K562 (cell line): Measurements from ENCODE around the gene FOXN3. TPM values are rescaled to one million over a fixed set of nuclear protein-coding genes. Genes with fewer than 3 reads are reported as not detected.

ENCODE experiments used
- ATAC-seq: fragments of 200-7000 bp; cut with Tn5 transposase; 3 replicates; pipeline ENCODE4 v1.9.1; 2020; ENCODE audit warnings: moderate library complexity
- BruUV-seq: library from RNA; stranded (reverse); fragments of 400-500 nt; replicated peaks from 2 replicates; lab custom pipeline; 2021; lab: Mats Ljungman, UMichigan
- CTCF ChIA-PET: fragments of 300-600 bp; formaldehyde crosslinking; extraction: SDS; loops from one replicate; lab custom pipeline; 2021; ENCODE audit warnings: low intra/inter-chr PET ratio; lab: Yijun Ruan, JAX
- POLR2A ChIA-PET: fragments of 300-600, 350-650 bp; sonication (Branson Sonifier 250); formaldehyde crosslinking; extraction: SDS; loops from one replicate; lab custom pipeline; 2021; ENCODE audit warnings: antibody characterized with exemption, inconsistent platforms; lab: Yijun Ruan, JAX
- DNase-seq, 4 experiments: peaks; one replicate each; pipeline versions ENCODE4 v3.0.0 to v3.0.0-alpha.2; 2011 to 2018; ENCODE audit warnings: low spot score in 3 of 4, mixed read lengths in 3 of 4; ENCODE audit errors: extremely low read depth in 1 of 4
- FAIRE-seq: peaks from 2 replicates; lab custom pipeline; 2011; peaks lifted over from hg19 to GRCh38; lab: Jason Lieb, UNC
- H2AFZ ChIP-seq: 2 replicates; pipeline ENCODE4 v1.6.0; 2011; ENCODE audit warnings: low read depth, low read length, control low read depth, inconsistent platforms
- H3K27ac ChIP-seq: fragments of 200-600 bp; 3 replicates; pipeline ENCODE4 v1.8.0; 2011; ENCODE audit warnings: low read depth, mild to moderate bottlenecking, control low read depth, inconsistent platforms, low read length, moderate library complexity, mixed read lengths; ENCODE audit errors: extremely low read depth
- H3K27me3 ChIP-seq, 2 experiments: fragments of 300-600 bp in 1 of 2; 2 replicates in 1 of 2; 3 replicates in 1 of 2; pipeline versions ENCODE4 v1.6.0 to v1.8.0; 2011; ENCODE audit warnings: inconsistent platforms in 2 of 2, low read length in 2 of 2, mild to moderate bottlenecking in 1 of 2, mixed read lengths in 1 of 2, moderate library complexity in 1 of 2; ENCODE audit not compliant: control insufficient read depth in 2 of 2, insufficient read depth in 2 of 2
- H3K36me3 ChIP-seq: fragments of 300-600 bp; 3 replicates; pipeline ENCODE4 v1.8.0; 2011; ENCODE audit warnings: mild to moderate bottlenecking, low read length, inconsistent platforms; ENCODE audit not compliant: control insufficient read depth, insufficient read depth
- H3K4me1 ChIP-seq, 2 experiments: fragments of 200-600 bp in 1 of 2; replicated peaks in 1 of 2; 2 replicates in 1 of 2; 3 replicates in 1 of 2; pipeline versions ENCODE4 v1.5.1 to v1.8.0; 2011; ENCODE audit warnings: inconsistent platforms in 2 of 2, low read length in 2 of 2, mild to moderate bottlenecking in 1 of 2, mixed read lengths in 1 of 2, moderate library complexity in 1 of 2; ENCODE audit not compliant: control insufficient read depth in 2 of 2, insufficient read depth in 2 of 2
- H3K4me2 ChIP-seq: 2 replicates; pipeline ENCODE4 v1.6.1; 2011; ENCODE audit warnings: low read length, control low read depth, inconsistent platforms, mixed read lengths; ENCODE audit not compliant: insufficient read depth
- H3K4me3 ChIP-seq: fragments of 200-600 bp; sonication (generic), shearing (Covaris generic); 2 replicates; pipeline ENCODE4 v1.5.1; 2016; ENCODE audit warnings: control low read depth, inconsistent platforms
- H3K79me2 ChIP-seq: fragments of 200-600 bp; 3 replicates; pipeline ENCODE4 v1.8.0; 2011; ENCODE audit warnings: low read length, inconsistent platforms; ENCODE audit not compliant: control insufficient read depth, insufficient read depth
- H3K9ac ChIP-seq, 2 experiments: 2 replicates each; pipeline versions ENCODE4 v1.6.0 to v1.6.1; 2011; ENCODE audit warnings: low read depth in 2 of 2, low read length in 2 of 2, control low read depth in 1 of 2, inconsistent platforms in 1 of 2, mild to moderate bottlenecking in 1 of 2, mixed read lengths in 1 of 2; ENCODE audit not compliant: insufficient read depth in 1 of 2
- H3K9me1 ChIP-seq: one replicate; pipeline ENCODE4 v1.6.0; 2011; ENCODE audit warnings: inconsistent platforms, mild to moderate bottlenecking, low read length, moderate library complexity; ENCODE audit not compliant: control insufficient read depth, insufficient read depth
- H3K9me3 ChIP-seq: replicated peaks from 2 replicates; pipeline ENCODE4 v1.5.1; 2011; ENCODE audit warnings: low read depth, low read length, inconsistent platforms; ENCODE audit not compliant: control insufficient read depth, insufficient read depth
- H4K20me1 ChIP-seq: replicated peaks from 2 replicates; pipeline ENCODE4 v1.6.1; 2011; ENCODE audit warnings: low read length, inconsistent platforms, mixed read lengths; ENCODE audit not compliant: control insufficient read depth, insufficient read depth
- GTF2A2 ChIP-seq: IDR thresholded peaks from 2 replicates; pipeline ENCODE4 v1.6.1; 2016; ENCODE audit warnings: mild to moderate bottlenecking, missing genetic modification characterization, missing compliant biosample characterization
- NCOA4 ChIP-seq: fragments of 450-650 bp; IDR thresholded peaks from 2 replicates; pipeline ENCODE4 v1.6.1; 2018; ENCODE audit warnings: mild to moderate bottlenecking; ENCODE audit not compliant: partially characterized antibody
- NFIC ChIP-seq: fragments of 450-650 bp; IDR thresholded peaks from 2 replicates; pipeline ENCODE4 v1.6.1; 2017; ENCODE audit warnings: mild to moderate bottlenecking, inconsistent platforms
- POLR2B ChIP-seq: fragments of 450-650 bp; IDR thresholded peaks from 2 replicates; pipeline ENCODE4 v1.6.1; 2018; ENCODE audit warnings: low read depth; ENCODE audit not compliant: partially characterized antibody
- ZNF785 ChIP-seq: fragments of 250-450 bp; sonication (Bioruptor Pico); IDR thresholded peaks from 2 replicates; pipeline ENCODE4 v1.4.0; 2020; ENCODE audit warnings: mild to moderate bottlenecking
- WGBS: fragments of 100-300 bp; shearing (Covaris generic); methylation state at CpG from one replicate; pipeline ENCODE4 v1.1.6; 2016; ENCODE audit warnings: low coverage, mixed read lengths; ENCODE audit not compliant: insufficient coverage; ENCODE audit errors: missing lambda C conversion rate; 5-methylcytosine and 5-hydroxymethylcytosine counted together
- in situ Hi-C: fragments of 300-500 bp; cut with MboI; formaldehyde crosslinking; loops from 4 replicates; pipeline ENCODE4 v1.15.0; 2018; ENCODE audit warnings: inconsistent platforms, mixed read lengths
- intact Hi-C: fragments of 100-400 bp; cut with micrococcal nuclease; formaldehyde crosslinking; loops from 2 replicates; pipeline ENCODE4 v1.14.2; 2022
- polyA plus RNA-seq, 8 experiments: library from polyadenylated mRNA; depleted of rRNA in 4 of 8; stranded (reverse) in 5 of 8; unstranded in 3 of 8; fragments of >200 nt; fragmentation: Nextera tagmentation in 2 of 8; fragmentation: Illumina TruSeq in 1 of 8; extraction: Ambion mirVana in 2 of 8; extraction: Trizol in 1 of 8; gene quantifications; 2 replicates each; pipeline versions ENCODE4 v1.2.1 to v1.2.3, GENCODE V29; 2011 to 2014; ENCODE audit warnings: inconsistent platforms in 1 of 8, missing spikeins in 1 of 8
- total RNA-seq, 7 experiments: library from RNA; depleted of rRNA in 6 of 7; stranded (reverse); fragments of >200 nt in 6 of 7; fragmentation: Illumina TruSeq in 2 of 7; extraction: Trizol in 2 of 7; gene quantifications; 2 replicates each; pipeline versions ENCODE4 v1.2.1 to v1.2.3, GENCODE V29; 2011 to 2021; ENCODE audit warnings: low replicate concordance in 1 of 7
- TF ChIP-seq, protein P1 (sequence below): fragments of 200-800 bp; sonication (Bioruptor generic); IDR thresholded peaks from 2 replicates; pipeline ENCODE4 v1.6.1; 2017; ENCODE audit warnings: missing genetic modification characterization, missing compliant biosample characterization
- TF ChIP-seq, protein P2 (sequence below): fragments of 250-450 bp; sonication (Bioruptor Pico); IDR thresholded peaks from 2 replicates; pipeline ENCODE4 v1.8.0; 2022; ENCODE audit warnings: inconsistent platforms
- TF ChIP-seq, protein P3 (sequence below): fragments of 450-650 bp; IDR thresholded peaks from 2 replicates; pipeline ENCODE4 v1.6.1; 2016; ENCODE audit warnings: low read depth, mild to moderate bottlenecking, moderate library complexity

FOXN3 gene
- total and polyA plus RNA-seq, 9 of the 15 experiments (the other 6 are each of a cell fraction or from before 2014, with no cell fraction given): 0.07 to 1.3 (median 0.40) TPM

DNA sequence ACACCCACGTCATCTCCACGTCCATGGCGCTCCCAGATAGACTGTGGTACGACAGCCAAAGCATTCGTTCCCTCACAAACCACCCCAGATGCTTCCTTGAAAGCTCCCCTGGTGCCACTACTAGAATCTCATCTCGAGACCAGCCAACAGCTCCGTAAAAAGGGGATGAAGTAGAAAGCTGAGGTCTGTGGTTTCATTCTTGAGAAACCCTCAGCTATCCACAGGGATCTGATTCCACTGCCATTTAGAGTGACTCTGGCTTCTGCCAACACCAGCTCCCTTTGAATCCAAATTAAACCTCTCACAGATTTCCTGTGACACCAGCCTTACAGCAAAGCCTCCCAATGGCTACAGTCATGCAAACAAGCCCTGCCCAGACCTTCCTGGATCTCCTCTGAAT is 18.5 kb upstream of the FOXN3 start:
- H3K9me1 ChIP-seq: no peaks in the 10 kb centered on the region
- in situ Hi-C loops: no loop called here
- BruUV-seq: no TSS peak
- no peaks in the 10 kb centered on the region for H3K9me3 ChIP-seq
- no peak for ATAC-seq
- H3K4me3 ChIP-seq: no peak overlapping the region
- no peak overlapping the region for H3K9ac ChIP-seq
- TF ChIP-seq ZNF785 (no peak), GTF2A2 (no peak), NCOA4 (no peak), POLR2B (no peak), NFIC (no peak)
- TF ChIP-seq, protein P1, sequence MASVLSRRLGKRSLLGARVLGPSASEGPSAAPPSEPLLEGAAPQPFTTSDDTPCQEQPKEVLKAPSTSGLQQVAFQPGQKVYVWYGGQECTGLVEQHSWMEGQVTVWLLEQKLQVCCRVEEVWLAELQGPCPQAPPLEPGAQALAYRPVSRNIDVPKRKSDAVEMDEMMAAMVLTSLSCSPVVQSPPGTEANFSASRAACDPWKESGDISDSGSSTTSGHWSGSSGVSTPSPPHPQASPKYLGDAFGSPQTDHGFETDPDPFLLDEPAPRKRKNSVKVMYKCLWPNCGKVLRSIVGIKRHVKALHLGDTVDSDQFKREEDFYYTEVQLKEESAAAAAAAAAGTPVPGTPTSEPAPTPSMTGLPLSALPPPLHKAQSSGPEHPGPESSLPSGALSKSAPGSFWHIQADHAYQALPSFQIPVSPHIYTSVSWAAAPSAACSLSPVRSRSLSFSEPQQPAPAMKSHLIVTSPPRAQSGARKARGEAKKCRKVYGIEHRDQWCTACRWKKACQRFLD: no peak
- TF ChIP-seq, protein P2, sequence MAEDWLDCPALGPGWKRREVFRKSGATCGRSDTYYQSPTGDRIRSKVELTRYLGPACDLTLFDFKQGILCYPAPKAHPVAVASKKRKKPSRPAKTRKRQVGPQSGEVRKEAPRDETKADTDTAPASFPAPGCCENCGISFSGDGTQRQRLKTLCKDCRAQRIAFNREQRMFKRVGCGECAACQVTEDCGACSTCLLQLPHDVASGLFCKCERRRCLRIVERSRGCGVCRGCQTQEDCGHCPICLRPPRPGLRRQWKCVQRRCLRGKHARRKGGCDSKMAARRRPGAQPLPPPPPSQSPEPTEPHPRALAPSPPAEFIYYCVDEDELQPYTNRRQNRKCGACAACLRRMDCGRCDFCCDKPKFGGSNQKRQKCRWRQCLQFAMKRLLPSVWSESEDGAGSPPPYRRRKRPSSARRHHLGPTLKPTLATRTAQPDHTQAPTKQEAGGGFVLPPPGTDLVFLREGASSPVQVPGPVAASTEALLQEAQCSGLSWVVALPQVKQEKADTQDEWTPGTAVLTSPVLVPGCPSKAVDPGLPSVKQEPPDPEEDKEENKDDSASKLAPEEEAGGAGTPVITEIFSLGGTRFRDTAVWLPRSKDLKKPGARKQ (CRISPR knock-in tag): no peak
- TF ChIP-seq, protein P3, sequence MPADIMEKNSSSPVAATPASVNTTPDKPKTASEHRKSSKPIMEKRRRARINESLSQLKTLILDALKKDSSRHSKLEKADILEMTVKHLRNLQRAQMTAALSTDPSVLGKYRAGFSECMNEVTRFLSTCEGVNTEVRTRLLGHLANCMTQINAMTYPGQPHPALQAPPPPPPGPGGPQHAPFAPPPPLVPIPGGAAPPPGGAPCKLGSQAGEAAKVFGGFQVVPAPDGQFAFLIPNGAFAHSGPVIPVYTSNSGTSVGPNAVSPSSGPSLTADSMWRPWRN: no peak
- H2AFZ ChIP-seq: no peak overlapping the region
- 4% methylated on average over 5 of the region's 7 CpGs for WGBS
- no peak for DNase-seq
- H4K20me1 ChIP-seq: no peaks in the 10 kb centered on the region
- intact Hi-C loops: no loop called here
- ChIA-PET POLR2A (no interaction called here), CTCF (no interaction called here)
- no peak overlapping the region for H3K27ac ChIP-seq
- no peak overlapping the region for H3K4me2 ChIP-seq
- FAIRE-seq: no peak
- no peaks in the 10 kb centered on the region; a peak in 3 of 5 replicates for H3K27me3 ChIP-seq
- no peaks in the 10 kb centered on the region for H3K79me2 ChIP-seq
- no peaks in the 10 kb centered on the region for H3K4me1 ChIP-seq
- no peaks in the 10 kb centered on the region for H3K36me3 ChIP-seq
